K562 (cell line): ENCODE results near the gene GPR78. TPM values are rescaled to one million over a fixed set of nuclear protein-coding genes. Genes with fewer than 3 reads are reported as not detected.

Source experiments
- ASH1L ChIP-seq: fragments of 450-650 bp; IDR thresholded peaks from 2 replicates; pipeline ENCODE4 v1.6.1; 2018; ENCODE audit warnings: borderline replicate concordance, mild to moderate bottlenecking, low read depth; ENCODE audit not compliant: partially characterized antibody
- CXXC5 ChIP-seq: fragments of 250-450 bp; sonication (Bioruptor Pico); IDR thresholded peaks from 2 replicates; pipeline ENCODE4 v1.8.0; 2022; ENCODE audit warnings: inconsistent platforms, mild to moderate bottlenecking, moderate library complexity
- ELF1 ChIP-seq: fragments of 200-800 bp; sonication (Bioruptor generic); IDR thresholded peaks from 2 replicates; pipeline ENCODE4 v1.6.1; 2016; ENCODE audit warnings: missing genetic modification characterization, missing compliant biosample characterization
- ETV1 ChIP-seq: fragments of 450-650 bp; conservative IDR thresholded peaks from 2 replicates; pipeline ENCODE4 v1.6.1; 2016; ENCODE audit warnings: missing genetic modification characterization, control low read depth, low read depth, missing compliant biosample characterization
- FOXM1 ChIP-seq, 2 experiments: fragments of 450-650 bp in 1 of 2; sonication (generic) in 1 of 2; formaldehyde crosslinking in 1 of 2; IDR thresholded peaks; 2 replicates each; pipeline versions ENCODE4 v1.6.1 to v1.9.0; 2017 to 2022; ENCODE audit warnings: low read depth in 2 of 2, mild to moderate bottlenecking in 2 of 2, missing genetic modification reagents in 1 of 2, moderate library complexity in 1 of 2
- RAD21 ChIP-seq, 2 experiments: fragments of 250-450 bp in 1 of 2; fragments of 450-650 bp in 1 of 2; sonication (Bioruptor Pico) in 1 of 2; formaldehyde crosslinking in 1 of 2; IDR thresholded peaks in 1 of 2; conservative IDR thresholded peaks in 1 of 2; 2 replicates each; pipeline versions ENCODE4 v1.4.0 to v1.8.0; 2020 to 2022; ENCODE audit warnings: mild to moderate bottlenecking in 2 of 2, moderate library complexity in 1 of 2
- SMARCA4 ChIP-seq: fragments of 450-650 bp; IDR thresholded peaks from 2 replicates; pipeline ENCODE4 v1.6.1; 2016
- TBL1XR1 ChIP-seq, 2 experiments: IDR thresholded peaks; 2 replicates each; pipeline ENCODE4 v1.6.1; 2012; ENCODE audit warnings: improper control_type of control experiment in 2 of 2, low read length in 2 of 2, mild to moderate bottlenecking in 1 of 2
- ZNF583 ChIP-seq: fragments of 250-450 bp; sonication (Bioruptor Pico); IDR thresholded peaks from 2 replicates; pipeline ENCODE4 v1.4.0; 2020
- polyA plus RNA-seq, 8 experiments: library from polyadenylated mRNA; depleted of rRNA in 4 of 8; stranded (reverse) in 5 of 8; unstranded in 3 of 8; fragments of >200 nt; fragmentation: Nextera tagmentation in 2 of 8; fragmentation: Illumina TruSeq in 1 of 8; extraction: Ambion mirVana in 2 of 8; extraction: Trizol in 1 of 8; gene quantifications; 2 replicates each; pipeline versions ENCODE4 v1.2.1 to v1.2.3, GENCODE V29; 2011 to 2014; ENCODE audit warnings: inconsistent platforms in 1 of 8, missing spikeins in 1 of 8
- total RNA-seq, 7 experiments: library from RNA; depleted of rRNA in 6 of 7; stranded (reverse); fragments of >200 nt in 6 of 7; fragmentation: Illumina TruSeq in 2 of 7; extraction: Trizol in 2 of 7; gene quantifications; 2 replicates each; pipeline versions ENCODE4 v1.2.1 to v1.2.3, GENCODE V29; 2011 to 2021; ENCODE audit warnings: low replicate concordance in 1 of 7
- TF ChIP-seq, protein P1 (sequence below): fragments of 450-650 bp; IDR thresholded peaks from 2 replicates; pipeline ENCODE4 v1.6.1; 2017; ENCODE audit warnings: antibody characterized with exemption, mild to moderate bottlenecking
- TF ChIP-seq, protein P2 (sequence below): fragments of 450-650 bp; IDR thresholded peaks from 2 replicates; pipeline ENCODE4 v1.6.1; 2016; ENCODE audit warnings: mild to moderate bottlenecking, moderate library complexity

Gene GPR78
- total and polyA plus RNA-seq, 9 of the 15 experiments (the other 6 are each of a cell fraction or from before 2014, with no cell fraction given), result 0.04 to 0.13 (median 0.07) TPM; not detected in 4

DNA sequence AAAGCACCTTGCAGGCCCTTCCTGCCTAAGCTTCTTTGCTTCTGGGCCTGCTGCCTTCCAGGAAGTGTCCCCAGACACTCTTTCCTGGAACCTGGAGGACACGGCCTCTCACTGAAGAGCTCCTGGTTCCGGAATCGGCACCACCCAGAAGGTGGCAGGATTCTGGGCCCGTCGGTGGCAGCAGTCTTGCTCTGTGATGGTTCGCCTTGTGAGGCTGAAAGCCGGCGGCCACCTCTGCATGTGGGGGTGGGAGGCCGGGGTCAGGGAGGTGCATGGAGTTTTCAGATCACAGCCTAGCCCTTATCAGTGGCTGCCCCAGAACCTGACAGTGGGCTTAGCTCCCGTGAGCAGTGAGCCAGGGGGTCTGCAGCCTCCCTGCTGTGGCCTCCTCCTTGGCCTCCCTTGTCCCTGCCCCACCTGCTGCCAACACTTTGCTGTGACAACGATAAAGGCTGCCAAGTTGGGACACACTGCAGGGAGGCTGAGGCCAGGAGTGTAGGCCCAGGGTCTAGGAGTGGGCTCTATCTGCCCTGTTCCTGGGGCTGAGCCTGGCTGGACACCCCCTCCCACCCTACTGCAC lies 30.8 kb upstream of the GPR78 start (continued):
- TF ChIP-seq, protein P1, sequence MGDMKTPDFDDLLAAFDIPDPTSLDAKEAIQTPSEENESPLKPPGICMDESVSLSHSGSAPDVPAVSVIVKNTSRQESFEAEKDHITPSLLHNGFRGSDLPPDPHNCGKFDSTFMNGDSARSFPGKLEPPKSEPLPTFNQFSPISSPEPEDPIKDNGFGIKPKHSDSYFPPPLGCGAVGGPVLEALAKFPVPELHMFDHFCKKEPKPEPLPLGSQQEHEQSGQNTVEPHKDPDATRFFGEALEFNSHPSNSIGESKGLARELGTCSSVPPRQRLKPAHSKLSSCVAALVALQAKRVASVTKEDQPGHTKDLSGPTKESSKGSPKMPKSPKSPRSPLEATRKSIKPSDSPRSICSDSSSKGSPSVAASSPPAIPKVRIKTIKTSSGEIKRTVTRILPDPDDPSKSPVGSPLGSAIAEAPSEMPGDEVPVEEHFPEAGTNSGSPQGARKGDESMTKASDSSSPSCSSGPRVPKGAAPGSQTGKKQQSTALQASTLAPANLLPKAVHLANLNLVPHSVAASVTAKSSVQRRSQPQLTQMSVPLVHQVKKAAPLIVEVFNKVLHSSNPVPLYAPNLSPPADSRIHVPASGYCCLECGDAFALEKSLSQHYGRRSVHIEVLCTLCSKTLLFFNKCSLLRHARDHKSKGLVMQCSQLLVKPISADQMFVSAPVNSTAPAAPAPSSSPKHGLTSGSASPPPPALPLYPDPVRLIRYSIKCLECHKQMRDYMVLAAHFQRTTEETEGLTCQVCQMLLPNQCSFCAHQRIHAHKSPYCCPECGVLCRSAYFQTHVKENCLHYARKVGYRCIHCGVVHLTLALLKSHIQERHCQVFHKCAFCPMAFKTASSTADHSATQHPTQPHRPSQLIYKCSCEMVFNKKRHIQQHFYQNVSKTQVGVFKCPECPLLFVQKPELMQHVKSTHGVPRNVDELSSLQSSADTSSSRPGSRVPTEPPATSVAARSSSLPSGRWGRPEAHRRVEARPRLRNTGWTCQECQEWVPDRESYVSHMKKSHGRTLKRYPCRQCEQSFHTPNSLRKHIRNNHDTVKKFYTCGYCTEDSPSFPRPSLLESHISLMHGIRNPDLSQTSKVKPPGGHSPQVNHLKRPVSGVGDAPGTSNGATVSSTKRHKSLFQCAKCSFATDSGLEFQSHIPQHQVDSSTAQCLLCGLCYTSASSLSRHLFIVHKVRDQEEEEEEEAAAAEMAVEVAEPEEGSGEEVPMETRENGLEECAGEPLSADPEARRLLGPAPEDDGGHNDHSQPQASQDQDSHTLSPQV, result peak; percentile 88
- TF ChIP-seq, protein P2, sequence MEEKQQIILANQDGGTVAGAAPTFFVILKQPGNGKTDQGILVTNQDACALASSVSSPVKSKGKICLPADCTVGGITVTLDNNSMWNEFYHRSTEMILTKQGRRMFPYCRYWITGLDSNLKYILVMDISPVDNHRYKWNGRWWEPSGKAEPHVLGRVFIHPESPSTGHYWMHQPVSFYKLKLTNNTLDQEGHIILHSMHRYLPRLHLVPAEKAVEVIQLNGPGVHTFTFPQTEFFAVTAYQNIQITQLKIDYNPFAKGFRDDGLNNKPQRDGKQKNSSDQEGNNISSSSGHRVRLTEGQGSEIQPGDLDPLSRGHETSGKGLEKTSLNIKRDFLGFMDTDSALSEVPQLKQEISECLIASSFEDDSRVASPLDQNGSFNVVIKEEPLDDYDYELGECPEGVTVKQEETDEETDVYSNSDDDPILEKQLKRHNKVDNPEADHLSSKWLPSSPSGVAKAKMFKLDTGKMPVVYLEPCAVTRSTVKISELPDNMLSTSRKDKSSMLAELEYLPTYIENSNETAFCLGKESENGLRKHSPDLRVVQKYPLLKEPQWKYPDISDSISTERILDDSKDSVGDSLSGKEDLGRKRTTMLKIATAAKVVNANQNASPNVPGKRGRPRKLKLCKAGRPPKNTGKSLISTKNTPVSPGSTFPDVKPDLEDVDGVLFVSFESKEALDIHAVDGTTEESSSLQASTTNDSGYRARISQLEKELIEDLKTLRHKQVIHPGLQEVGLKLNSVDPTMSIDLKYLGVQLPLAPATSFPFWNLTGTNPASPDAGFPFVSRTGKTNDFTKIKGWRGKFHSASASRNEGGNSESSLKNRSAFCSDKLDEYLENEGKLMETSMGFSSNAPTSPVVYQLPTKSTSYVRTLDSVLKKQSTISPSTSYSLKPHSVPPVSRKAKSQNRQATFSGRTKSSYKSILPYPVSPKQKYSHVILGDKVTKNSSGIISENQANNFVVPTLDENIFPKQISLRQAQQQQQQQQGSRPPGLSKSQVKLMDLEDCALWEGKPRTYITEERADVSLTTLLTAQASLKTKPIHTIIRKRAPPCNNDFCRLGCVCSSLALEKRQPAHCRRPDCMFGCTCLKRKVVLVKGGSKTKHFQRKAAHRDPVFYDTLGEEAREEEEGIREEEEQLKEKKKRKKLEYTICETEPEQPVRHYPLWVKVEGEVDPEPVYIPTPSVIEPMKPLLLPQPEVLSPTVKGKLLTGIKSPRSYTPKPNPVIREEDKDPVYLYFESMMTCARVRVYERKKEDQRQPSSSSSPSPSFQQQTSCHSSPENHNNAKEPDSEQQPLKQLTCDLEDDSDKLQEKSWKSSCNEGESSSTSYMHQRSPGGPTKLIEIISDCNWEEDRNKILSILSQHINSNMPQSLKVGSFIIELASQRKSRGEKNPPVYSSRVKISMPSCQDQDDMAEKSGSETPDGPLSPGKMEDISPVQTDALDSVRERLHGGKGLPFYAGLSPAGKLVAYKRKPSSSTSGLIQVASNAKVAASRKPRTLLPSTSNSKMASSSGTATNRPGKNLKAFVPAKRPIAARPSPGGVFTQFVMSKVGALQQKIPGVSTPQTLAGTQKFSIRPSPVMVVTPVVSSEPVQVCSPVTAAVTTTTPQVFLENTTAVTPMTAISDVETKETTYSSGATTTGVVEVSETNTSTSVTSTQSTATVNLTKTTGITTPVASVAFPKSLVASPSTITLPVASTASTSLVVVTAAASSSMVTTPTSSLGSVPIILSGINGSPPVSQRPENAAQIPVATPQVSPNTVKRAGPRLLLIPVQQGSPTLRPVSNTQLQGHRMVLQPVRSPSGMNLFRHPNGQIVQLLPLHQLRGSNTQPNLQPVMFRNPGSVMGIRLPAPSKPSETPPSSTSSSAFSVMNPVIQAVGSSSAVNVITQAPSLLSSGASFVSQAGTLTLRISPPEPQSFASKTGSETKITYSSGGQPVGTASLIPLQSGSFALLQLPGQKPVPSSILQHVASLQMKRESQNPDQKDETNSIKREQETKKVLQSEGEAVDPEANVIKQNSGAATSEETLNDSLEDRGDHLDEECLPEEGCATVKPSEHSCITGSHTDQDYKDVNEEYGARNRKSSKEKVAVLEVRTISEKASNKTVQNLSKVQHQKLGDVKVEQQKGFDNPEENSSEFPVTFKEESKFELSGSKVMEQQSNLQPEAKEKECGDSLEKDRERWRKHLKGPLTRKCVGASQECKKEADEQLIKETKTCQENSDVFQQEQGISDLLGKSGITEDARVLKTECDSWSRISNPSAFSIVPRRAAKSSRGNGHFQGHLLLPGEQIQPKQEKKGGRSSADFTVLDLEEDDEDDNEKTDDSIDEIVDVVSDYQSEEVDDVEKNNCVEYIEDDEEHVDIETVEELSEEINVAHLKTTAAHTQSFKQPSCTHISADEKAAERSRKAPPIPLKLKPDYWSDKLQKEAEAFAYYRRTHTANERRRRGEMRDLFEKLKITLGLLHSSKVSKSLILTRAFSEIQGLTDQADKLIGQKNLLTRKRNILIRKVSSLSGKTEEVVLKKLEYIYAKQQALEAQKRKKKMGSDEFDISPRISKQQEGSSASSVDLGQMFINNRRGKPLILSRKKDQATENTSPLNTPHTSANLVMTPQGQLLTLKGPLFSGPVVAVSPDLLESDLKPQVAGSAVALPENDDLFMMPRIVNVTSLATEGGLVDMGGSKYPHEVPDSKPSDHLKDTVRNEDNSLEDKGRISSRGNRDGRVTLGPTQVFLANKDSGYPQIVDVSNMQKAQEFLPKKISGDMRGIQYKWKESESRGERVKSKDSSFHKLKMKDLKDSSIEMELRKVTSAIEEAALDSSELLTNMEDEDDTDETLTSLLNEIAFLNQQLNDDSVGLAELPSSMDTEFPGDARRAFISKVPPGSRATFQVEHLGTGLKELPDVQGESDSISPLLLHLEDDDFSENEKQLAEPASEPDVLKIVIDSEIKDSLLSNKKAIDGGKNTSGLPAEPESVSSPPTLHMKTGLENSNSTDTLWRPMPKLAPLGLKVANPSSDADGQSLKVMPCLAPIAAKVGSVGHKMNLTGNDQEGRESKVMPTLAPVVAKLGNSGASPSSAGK, result peak; percentile 37; the same call in 1 of the 2 replicates
- TF ChIP-seq ELF1 (tag), result peak; percentile 43; the same call in 1 of the 2 replicates
- 0 out of 4 replicates have a peak, but pooled peaks of 1 of the 2 experiments have one; percentile 14 for TF ChIP-seq TBL1XR1 (IDR thresholded peaks at IDR 0.05; ENCODE audit: low read length in 2 of 2)
- TF ChIP-seq ASH1L, result no peak
- peak; percentile 62 for TF ChIP-seq ETV1
- 0 out of 2 replicates have a peak, but pooled peaks have one; percentile 27 for TF ChIP-seq ZNF583 (CRISPR knock-in tag)
- TF ChIP-seq FOXM1 (IDR thresholded peaks at IDR 0.05; ENCODE audit: low read depth), result no peak
- TF ChIP-seq FOXM1 (CRISPR knock-in tag; IDR thresholded peaks at IDR 0.05; ENCODE audit: low read depth), result no peak
- TF ChIP-seq SMARCA4, result 0 out of 2 replicates have a peak, but pooled peaks have one; percentile 22
- peak; percentile 78 for TF ChIP-seq CXXC5 (CRISPR knock-in tag)
- TF ChIP-seq RAD21 (CRISPR knock-in tag; conservative IDR thresholded peaks at IDR 0.05 in 1 of 2, IDR thresholded peaks at IDR 0.05 in 1 of 2), result peak in 1 of 2 experiments; percentile 13; a peak in 2 of 4 replicates
